ENCODE data around the gene NKIRAS2.

NKIRAS2 gene

DNA sequence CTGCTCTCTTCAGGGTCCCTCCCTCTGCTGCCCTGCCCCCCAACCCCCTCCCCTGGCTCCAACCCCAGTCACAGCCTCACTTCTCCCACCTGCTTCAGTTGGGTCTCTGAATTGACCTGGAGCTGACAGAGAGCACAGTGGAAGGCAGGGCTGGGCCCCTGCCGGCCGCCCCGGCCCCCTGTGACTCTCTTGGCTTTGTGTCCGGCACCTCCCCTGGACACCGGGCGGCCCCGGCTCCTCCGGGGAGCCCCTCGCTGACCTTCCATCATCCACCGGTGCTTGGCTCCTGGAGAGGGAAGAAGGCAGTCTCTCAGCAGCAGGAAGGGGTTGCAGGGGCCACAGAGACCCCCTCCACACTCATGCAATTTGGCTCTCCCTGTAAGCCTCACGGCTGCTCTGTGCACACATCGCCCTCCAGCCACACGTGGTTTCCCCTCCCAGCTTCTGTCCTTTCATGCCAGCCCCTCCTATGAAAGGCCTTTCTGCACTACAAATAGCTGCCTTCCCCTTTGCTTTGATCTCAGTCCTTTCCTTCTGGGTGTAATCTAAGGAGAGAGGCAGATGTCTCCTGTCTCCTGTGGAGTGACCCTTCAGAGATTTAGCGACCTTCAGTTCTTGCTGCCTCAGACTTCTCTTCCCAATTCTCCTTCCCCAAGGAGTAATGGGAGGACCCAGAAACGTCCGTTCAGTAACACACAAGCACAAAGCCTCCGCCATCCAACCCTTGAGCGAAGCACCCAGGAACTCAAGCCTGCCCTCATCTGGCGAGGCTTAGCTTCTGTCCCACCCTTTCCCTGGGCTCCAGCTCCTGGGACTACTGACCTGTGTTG is 8.3 kb downstream of the NKIRAS2 start:
- ATAC-seq: no peak

DNA sequence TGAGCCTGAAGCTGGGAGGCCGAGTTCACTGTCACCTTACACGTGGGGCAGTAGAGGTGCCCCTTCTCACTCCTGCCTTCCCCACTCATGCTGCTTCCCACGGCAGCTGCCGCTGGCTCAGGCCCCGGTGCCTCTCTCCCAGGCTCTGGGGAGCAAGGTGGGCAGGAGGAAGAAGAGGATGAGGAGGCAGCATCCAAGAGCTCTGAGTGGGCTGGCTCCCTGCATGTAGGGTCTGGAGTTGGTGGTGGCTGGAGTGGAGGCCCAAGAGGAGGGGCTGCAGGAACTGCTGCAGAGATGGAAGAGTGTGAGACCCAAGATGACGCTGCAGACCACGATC is 8.9 kb downstream of the NKIRAS2 start:
- no peak for ATAC-seq

DNA sequence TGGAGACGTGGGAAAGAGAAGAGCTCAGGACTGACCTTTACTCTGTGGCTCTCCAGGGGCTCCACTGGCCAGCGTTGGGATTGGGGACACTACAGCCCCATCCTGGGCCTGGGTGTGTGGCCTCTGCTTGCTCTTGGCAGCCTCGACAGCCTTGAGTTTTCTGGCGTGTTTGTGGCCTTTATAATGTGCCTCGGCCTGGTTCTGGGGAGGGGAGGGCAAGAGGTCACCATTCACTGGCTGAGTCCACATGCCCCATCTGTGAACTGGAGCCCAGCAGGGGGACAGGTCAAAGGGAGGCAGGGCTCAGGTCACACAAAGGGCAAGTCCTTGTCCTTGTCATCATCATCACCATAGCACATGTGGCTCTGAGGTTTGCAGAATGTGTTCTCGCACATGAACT is 11.7 kb downstream of the NKIRAS2 start:
- ATAC-seq: no peak

DNA sequence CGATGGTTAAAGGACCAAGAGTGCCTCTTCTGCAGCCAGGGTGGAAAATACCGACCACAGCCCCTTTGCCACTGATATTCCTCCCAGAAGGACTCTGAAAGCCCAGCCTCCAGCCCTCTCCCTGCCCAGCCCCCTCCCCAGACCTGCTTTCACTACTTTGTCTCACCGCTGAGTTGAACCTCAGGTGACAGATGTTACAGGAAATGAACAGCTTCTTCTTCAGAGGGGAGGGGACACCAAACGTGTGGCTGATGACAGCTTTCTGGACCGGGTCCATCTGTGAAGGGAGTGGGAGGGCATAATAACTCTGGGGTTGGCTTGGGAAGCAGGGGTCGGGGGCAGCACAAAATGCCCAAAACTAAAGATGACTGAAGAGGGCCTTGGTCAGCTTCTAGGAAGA is 14.2 kb downstream of the NKIRAS2 start:
- no peak for ATAC-seq

DNA sequence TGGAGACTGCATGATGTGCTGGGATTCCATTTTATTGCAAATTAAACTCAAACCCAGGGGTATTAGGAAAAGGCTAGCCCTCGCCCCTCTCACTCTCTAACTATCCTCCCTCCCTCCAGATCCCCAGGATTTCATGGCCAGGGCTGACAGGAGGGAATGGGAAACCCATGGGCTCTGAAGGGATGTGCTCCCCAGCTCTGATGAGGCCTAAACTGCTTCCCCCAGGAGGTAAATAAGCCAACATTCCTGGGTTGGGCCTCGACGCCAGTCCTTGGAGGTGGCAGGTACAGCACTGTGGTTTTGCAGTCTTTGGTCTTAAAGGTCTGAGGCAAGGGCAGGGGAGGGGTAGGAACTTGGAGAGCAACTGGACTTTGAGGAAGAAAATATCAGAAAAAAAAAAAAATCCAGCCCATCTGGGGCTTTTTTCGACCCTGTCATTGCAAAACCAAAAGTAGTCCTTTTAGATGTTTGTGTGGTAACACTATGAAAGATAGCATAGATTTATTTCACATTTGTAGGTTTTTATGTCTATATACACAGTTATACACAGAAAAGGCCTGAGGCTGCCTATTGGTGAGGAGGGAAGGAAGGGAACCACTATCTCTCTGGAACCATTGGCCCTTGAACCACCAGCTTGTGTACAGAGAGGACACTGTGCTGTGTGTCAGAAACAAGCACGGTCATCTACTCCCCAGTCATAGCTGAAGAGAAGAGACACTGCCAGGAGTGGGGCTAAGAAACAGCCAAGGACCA is 18.5 kb downstream of the NKIRAS2 start:
- peak in 1 of 2 donors; percentile 15 for ATAC-seq

DNA sequence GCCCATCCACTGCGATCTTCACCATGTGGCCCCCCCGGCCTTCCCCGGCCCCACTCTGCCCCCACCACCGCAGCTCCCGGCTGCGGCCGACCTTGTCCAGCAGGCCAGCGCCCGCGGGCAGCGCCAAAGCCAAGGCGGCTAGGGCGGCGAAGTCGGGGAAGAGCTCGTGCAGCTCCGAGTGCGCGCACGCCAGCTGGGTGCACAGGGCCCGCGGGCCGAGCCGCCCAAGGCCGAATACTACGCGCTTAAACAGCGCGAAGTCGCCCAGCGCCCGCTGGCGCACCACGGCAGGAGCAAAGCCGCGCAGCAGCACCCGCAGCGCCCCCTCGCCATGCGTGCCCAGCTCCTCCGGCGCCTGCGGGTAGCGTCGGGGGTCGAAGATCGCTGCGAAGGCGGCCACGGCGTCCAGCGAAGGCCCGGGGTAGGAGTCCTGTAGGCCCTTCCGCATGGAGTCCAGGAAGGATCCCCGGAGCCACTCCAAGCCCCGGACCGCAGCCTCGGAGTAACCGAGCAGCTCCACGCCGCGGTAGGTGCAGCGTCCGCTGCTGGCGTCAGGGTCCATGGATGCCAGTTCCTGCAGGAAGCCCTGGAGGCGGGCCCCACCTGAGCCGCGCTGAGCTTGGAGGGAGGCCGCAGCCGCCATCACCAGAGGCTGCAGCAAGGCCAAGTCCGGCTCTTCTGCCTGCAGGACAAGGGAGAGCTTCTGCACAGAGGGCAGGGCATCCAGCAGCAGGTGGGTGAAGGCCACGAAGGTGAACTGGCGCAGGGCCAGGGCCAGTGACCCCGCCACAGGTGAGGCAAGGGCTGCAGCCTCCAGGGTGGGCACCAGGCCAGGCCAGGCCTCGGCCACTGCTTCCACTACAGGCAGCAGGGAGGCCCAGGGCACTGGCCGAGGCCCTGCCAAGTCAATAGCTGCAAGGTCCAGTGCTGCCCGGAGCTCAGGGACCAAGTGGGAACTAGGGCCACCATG is 20.2 kb downstream of the NKIRAS2 start:
- ATAC-seq: no peak

DNA sequence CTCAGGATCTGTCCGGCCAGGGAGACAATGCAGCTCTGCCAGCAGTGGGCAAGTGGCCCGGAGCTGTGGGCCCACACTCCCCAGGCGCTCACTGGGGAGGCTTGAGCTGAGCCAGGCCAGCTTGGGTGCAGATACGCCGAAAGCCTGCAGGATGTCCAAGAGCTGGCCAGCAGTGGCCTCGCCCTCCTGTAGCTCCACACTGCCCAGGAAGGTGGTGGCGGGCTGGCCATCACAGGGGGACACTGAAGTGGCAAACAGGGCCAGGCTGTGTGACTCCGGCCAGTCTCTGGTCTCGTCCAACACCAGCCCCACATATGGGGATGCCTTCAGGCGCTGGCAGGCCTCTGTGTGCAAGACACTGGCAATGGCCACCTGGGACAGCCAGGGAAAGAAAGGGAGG is 20.9 kb downstream of the NKIRAS2 start:
- no peak for ATAC-seq

DNA sequence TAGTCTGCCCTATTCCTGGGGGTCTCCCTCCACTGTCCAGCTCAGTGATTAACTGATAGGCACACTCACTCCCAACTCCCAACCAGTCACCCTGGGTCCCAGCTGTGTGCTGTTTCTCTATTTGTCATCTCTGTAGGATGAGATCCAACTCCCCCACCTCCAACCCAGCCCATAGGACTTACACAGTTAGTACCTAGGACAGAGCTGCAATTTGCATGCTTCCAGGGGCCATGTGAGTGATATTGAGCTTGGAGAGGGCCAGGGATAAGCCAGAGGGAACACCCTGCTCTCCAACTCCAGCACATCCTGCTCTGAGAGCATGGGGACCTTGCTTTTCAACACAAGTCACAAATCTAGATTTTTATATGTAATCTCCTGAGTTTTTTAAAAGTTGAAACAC is 21.7 kb downstream of the NKIRAS2 start:
- no peak for ATAC-seq

DNA sequence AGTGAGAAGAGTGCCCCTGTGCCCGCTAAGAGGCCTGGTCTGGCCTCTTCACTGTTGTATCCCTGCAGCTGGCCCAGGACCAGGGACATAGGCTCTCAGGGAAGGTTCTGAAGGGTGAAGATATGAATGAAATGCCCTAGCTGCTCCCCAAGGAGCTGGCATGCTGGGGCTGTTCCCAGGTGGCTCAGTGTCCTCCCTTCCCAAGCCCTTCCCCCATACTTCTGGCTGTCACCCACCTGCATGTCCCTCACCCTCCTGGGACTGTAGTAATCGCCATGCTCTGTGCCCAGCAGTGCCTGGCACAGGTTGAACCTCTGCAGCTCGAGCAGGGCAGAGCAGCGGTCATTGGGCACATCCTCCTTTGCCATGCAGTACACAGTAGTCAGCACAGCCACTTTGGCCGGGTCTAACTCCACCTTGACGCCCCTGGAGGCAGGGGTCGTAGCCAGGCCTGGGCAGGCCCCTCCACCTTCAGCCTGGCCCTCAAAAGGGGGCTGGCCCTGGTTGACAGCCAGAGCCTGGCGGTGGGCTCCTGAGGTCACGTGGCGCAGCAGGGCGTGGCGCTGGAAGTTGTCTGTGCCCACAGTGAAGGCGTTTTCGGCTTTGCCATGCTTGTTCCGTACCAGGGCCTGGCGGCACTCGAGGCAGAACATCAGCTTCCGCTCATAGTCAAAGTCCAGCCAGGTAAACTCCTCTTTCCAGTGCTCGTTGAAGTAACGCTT is 22.9 kb downstream of the NKIRAS2 start:
- no peak for ATAC-seq

DNA sequence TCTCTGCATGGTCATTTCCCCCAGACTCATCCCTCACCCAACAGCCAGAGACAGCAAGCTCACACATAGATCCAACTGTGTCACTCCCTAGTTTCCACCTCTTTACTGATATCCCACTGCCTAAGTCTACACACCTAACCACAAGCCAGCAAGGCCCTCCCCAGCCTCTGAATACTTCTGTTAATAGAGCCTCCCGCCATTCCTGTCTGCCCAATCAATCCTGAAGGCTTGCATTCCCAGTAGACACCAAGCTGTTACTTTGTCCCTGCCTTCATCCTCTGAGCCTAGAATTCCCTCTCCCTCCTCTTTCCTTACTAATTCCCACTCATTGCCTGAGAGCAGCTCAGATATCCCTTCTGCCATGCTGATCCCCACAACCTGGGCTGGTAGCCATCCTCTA is 25.8 kb downstream of the NKIRAS2 start:
- no peak for ATAC-seq

DNA sequence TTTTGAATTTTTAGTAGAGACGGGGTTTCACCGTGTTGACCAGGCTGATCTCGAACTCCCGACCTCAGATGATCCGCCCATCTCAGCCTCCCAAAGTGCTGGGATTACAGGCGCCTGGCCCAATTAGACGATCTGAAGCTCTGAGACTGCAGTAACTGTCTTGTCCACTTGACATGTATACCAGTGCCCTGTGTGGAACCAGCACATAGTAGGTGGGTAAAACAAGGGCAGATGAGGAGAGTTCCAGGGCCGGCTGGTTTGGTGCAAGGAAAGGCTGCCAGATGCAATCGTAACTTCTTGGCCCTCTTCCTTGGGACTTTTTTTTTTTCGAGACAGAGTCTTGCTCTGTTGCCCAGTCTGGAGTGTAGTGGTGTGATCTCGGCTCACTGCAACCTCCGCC is 27.5 kb downstream of the NKIRAS2 start:
- no peak for ATAC-seq

DNA sequence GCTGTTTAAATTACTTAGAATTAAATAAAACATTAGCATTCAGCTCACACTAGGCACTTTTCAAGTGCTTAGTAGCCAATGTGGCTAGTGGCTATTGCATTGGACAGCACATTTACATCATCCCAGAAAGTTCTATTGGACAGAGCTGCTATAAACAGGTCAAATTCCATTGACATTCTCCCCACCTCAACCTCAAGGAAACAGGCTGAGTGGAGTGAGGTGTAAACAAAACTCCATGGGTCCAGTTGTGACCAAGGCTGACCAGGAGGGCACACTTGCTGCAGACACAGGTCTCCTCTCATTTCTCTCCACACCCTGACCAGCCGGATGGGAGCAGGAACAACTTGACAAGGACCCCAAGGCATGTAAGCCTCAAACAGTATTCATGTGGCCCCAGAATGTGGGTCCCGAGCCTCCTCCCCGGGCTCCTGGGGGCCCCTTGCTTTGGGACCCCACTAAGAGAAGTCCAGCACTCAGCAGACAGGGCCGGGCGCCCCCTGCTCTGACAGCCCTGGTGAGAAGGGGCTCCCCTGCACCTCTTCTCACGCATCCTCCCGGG is 30.0 kb downstream of the NKIRAS2 start:
- no peak for ATAC-seq

DNA sequence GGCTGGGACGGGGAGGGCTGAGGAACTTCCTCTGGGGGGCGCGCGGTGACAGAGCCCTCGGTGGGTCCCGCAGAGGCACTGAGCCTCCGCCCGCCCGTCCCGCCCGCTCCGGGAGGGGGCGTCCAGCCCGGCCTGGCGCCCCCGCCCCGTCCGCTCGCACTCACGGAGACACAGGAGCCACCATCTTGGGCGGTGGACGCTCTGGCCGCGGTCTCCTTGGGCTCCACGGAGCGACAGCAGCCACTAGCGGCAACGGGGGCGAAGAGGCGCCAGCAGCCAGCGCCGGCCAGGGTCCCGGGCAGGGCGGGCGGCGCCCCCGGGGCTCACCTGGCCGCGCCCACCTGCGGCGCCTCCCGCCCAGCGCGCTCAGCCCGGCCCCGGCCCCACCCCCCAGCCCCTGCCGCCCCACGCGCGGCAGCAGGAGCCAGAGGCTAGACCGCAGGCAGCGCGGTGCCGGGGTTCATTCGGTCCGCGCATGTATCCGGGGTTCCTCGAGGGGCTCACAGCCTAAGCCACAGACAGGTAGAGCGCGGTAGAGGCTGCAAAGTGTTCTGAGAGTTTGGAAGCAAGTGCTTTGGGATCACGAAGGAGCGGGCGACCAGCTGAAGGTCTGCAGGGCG is 30.6 kb downstream of the NKIRAS2 start, which contains the start of gene C17orf113:
TSS of gene C17orf113 (minus strand) at position 209 of the 620 bp plus-strand sequence. CDS start 7,225 bp downstream, outside the sequence.
- ATAC-seq: peak; percentile 66 to 81

DNA sequence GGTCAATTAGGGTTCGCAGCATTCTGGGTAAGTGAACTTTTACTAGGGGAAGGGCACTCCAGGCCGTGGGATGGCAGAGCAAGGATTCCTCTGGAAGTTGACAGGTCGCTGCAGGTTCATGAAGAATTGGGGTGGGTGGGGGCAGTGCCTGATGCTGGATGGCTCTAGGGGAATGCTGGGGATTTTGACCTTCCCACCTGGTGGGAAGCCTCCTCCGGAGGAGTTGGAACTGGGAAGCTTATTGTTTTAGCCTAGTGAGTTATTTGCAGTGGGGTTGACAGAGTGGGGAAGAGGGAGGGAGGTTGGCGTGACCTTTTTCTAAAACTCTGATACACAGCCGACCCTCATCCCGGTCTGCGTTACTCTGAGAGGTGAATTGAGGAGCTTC is 31.1 kb downstream of the NKIRAS2 start:
- no peak for ATAC-seq

DNA sequence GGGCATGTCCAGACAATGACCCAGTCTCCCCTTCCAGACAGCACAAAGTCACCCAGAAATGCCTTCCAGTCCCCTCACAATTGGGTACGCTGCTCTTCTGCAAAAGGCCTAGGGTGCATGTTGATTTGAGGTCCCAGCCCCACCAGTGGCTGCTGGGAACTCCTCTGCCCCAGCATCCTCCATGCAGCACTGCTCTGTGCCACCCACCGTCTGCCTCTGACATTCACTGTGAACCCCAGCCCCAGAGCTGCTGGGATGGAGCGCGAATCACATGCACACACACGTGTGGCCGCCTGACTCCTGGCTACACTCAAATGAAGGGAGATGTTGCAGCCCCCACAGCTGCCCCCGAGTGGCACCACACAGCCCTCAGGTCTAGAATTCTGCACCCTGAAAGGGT is 31.8 kb downstream of the NKIRAS2 start:
- no peak for ATAC-seq

DNA sequence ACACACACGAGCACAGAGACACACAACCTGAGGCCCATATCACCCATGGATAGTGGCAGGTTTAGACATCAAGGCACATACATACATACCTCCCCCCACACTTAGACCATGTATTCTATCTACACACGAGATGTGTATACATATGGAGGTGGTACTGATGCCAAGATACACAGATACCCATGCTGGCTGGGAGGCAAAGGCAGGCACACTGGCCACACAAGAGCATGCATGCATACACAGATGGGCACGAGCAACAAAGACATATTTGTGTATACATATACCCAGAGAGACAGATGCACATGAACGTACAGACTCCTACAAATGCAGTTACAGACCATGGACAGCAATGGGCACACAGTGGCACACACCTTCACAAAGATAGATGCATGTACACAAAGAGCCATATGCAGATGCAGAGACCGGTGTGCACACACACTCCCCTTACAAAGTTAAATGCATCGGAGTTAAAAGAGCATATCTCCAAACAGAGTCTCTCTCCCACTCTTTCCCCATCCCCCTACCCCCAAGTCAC is 32.5 kb downstream of the NKIRAS2 start:
- ATAC-seq: no peak

DNA sequence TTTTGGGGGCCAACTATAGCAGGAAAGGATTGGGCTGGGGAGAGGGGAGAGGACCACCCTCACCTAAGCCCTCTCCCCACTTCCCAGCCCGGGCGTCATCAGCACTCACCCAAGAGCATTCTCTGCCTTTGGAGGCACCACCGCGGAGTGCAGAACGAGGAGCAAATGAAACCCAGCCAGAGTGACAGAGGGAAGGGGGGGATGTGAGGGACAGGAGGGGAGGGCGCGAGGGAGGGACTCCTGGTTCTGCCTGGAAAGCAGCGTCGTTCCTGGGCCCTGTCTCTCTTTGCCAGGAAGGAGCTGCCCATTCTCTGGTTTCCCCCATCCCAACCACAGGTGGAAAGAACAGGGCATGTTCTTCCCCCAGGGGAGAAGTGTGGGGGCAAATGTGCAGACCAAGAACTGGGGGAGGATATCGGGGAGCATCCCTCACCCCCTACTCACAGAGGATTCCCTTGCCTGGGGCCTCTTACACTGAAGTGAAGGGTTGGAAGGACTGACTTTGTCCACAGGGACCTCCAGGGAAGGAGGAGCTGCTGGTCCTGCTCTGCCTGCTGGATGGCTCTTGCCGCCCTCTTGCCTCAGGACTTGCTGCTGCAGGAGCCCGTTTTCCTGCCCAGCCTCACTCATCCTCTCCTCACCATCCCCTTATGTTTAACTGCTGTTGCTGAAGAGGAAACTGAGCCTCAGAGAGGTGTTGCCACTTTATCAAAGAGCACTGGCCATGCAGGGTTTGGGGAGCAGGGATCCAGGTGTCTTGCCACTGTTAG is 34.0 kb downstream of the NKIRAS2 start:
- no peak for ATAC-seq

DNA sequence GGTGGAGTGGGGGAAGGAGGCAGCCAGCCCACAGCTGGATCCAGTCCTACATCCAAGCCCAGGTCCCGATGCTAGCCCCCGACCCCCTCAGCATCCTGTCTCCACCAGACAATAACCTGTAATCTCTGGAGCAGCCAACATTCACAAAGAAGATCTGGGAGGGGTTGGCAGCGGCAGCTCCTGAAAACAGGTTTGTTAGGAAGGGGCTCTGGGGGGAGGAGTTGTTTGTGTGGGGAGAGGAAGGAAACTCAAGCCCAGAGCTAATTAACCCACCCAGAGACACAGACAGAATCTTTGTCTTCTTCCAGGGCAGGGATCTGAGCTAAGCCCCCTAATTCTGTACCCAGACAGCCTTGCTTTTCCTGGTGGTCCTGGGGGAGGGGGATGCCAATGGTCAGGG is 35.1 kb downstream of the NKIRAS2 start:
- no peak for ATAC-seq

DNA sequence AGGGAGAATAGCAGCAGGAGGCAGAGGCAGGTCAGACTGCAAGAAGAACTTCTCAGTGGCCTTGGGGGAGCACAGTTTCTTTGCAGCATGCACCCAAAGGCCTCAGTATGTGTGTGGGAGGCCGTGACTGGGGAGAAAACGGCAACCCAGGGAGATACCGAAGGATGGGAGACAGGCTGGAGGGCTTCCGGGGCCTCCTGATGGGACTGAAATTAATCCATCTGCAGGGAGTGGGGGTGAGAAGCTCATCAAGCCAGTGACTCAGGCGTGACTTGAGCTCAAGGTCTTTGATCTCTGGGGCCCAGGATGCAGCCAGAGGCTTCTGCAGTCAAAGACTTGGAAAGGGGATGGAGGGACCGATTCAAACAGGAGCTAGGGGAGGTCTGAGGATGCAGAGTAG is 35.6 kb downstream of the NKIRAS2 start:
- no peak for ATAC-seq

DNA sequence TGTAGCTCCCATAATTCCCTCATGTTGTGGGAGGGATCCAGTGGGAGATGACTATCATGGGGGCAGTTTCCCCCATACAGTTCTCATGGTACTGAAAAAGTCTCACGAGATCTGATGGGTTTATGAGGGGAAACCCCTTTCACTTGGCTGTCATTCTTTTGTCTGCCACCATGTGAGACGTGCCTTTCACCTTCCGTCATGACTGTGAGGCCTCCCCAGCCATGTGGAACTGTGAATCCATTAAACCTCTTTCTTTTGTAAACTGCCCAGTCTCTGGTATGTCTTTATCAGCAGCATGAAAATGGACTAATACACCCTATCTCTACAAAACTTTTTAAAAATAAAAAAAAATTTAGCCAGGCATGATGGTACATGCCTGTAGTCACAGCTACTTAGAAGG is 36.7 kb downstream of the NKIRAS2 start:
- no peak for ATAC-seq

DNA sequence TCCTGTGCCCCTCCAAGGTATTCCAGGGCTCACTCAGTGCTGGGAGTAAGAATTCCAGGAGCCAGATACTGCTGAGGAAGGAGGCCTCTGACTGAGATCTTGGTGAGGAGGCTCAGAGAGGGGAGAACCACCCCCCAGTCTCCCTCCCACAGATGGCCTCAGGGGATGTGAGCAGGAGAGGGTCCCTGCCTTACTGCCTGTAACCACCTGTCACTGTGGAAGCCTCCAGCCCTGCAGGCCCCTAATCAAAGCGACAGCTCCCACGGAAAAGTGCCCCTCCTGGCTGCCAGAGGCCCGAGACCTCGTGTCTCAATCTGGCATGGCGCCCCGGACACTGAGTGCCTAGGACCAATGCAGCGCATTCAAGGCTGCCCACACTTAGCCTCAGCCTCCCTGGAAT is 38.2 kb downstream of the NKIRAS2 start:
- no peak for ATAC-seq

Measured in activated CD4-positive, CD25-positive, alpha-beta regulatory T cell treated with anti-CD3 and anti-CD28 coated beads, Interleukin-2, amount 50 U/mL, for 24 hours (primary cell).